T-cell (primary cell): ENCODE results near the gene RELCH. TPM values are rescaled to one million over a fixed set of nuclear protein-coding genes. Genes with fewer than 3 reads are reported as not detected.

ENCODE experiments used
- ATAC-seq, 4 experiments: fragments of 200-7000 bp in 3 of 4; fragments of 150-1000 bp in 1 of 4; cut with Tn5 transposase; replicated peaks in 1 of 4; 1 replicate in 3 of 4; 2 replicates in 1 of 4; pipeline ENCODE4 v1.10.0; 2021; ENCODE audit warnings: moderate library complexity in 3 of 4, mild to moderate bottlenecking in 2 of 4, moderate number of reproducible peaks in 1 of 4
- CTCF ChIA-PET, 2 donors: fragments of 300-600 bp; sonication (Branson Sonifier 250); formaldehyde crosslinking; loops; one replicate each; lab custom pipeline; 2022; ENCODE audit warnings: antibody characterized with exemption in 2 of 2; lab: Charles Lee
- POLR2A ChIA-PET, 2 donors: fragments of 300-600 bp; sonication (Branson Sonifier 250); formaldehyde crosslinking; loops; one replicate each; lab custom pipeline; 2022; ENCODE audit warnings: antibody characterized with exemption in 2 of 2; lab: Charles Lee
- DNase-seq, 35 experiments: peaks; one replicate each; pipeline versions ENCODE4 v3.0.0 to v3.0.0-alpha.2; 2013 to 2023
- H3K27ac ChIP-seq: one replicate; pipeline ENCODE4 v1.5.1; 2013; ENCODE audit warnings: low read length
- H3K27me3 ChIP-seq, 2 experiments: replicated peaks in 1 of 2; 1 replicate in 1 of 2; 2 replicates in 1 of 2; pipeline versions ENCODE4 v1.6.1 to v1.7.0; 2013; ENCODE audit warnings: low read length in 1 of 2, mixed read lengths in 1 of 2; ENCODE audit not compliant: control insufficient read depth in 2 of 2, insufficient read depth in 2 of 2; ENCODE audit errors: extremely low read depth in 1 of 2
- H3K36me3 ChIP-seq, 2 donors: 1 replicate in 1 of 2; 2 replicates in 1 of 2; pipeline versions ENCODE4 v1.6.1 to v1.7.0; 2013; ENCODE audit warnings: low read length in 1 of 2; ENCODE audit not compliant: control insufficient read depth in 2 of 2, insufficient read depth in 1 of 2; ENCODE audit errors: extremely low read depth in 1 of 2
- H3K4me1 ChIP-seq, 2 experiments: 1 replicate in 1 of 2; 2 replicates in 1 of 2; pipeline versions ENCODE4 v1.6.1 to v1.7.0; 2013; ENCODE audit warnings: low read length in 2 of 2, mixed read lengths in 1 of 2; ENCODE audit not compliant: insufficient read depth in 2 of 2, control insufficient read depth in 1 of 2; ENCODE audit errors: extremely low read depth in 1 of 2
- H3K4me3 ChIP-seq, 2 donors: 1 replicate in 1 of 2; 2 replicates in 1 of 2; pipeline versions ENCODE4 v1.5.1 to v1.7.0; 2013; ENCODE audit warnings: mild to moderate bottlenecking in 2 of 2, low read length in 1 of 2, moderate library complexity in 1 of 2; ENCODE audit not compliant: control insufficient read depth in 1 of 2; ENCODE audit errors: extremely low read depth in 1 of 2
- H3K9me3 ChIP-seq: 2 replicates; pipeline ENCODE4 v1.7.0; 2013
- H3K27ac Mint-ChIP-seq, 2 donors: one replicate each; pipeline ENCODE4 v1.8.0; 2020 to 2021; ENCODE audit warnings: mild to moderate bottlenecking in 2 of 2, mixed read lengths in 2 of 2
- H3K27me3 Mint-ChIP-seq, 2 donors: one replicate each; pipeline ENCODE4 v1.8.0; 2021 to 2022; ENCODE audit warnings: mixed read lengths in 2 of 2
- H3K36me3 Mint-ChIP-seq: one replicate; pipeline ENCODE4 v1.8.0; 2021; ENCODE audit warnings: mixed read lengths
- H3K4me1 Mint-ChIP-seq, 3 donors: one replicate each; pipeline ENCODE4 v1.8.0; 2020 to 2022; ENCODE audit warnings: mixed read lengths in 3 of 3, mild to moderate bottlenecking in 1 of 3
- H3K4me3 Mint-ChIP-seq, 3 donors: one replicate each; pipeline ENCODE4 v1.8.0; 2020 to 2022; ENCODE audit warnings: mild to moderate bottlenecking in 3 of 3, mixed read lengths in 3 of 3, moderate library complexity in 3 of 3
- H3K9me3 Mint-ChIP-seq, 3 donors: one replicate each; pipeline ENCODE4 v1.8.0; 2020 to 2022; ENCODE audit warnings: mixed read lengths in 3 of 3
- WGBS: methylation state at CpG from one replicate; pipeline ENCODE4 v1.1.5; 2013; ENCODE audit warnings: missing lambda C conversion rate; ENCODE audit not compliant: insufficient coverage; 5-methylcytosine and 5-hydroxymethylcytosine counted together
- total RNA-seq, 35 experiments: library from RNA in 6 of 35; stranded (reverse) in 6 of 35; fragments of 120-200 nt in 1 of 35; gene quantifications; one replicate each; pipeline versions ENCODE4 v1.2.1 to v1.2.4 and lab custom pipeline; 2013 to 2026

RELCH gene
- total RNA-seq, 5 donors from 2014 or later (not counting 1 experiment from before 2014, with no cell fraction given), result 46.5 to 68.1 (median 51.5) TPM

GRCh38 chr18:62332431-62332830 lies 145.4 kb downstream of the RELCH start:
- no peak for ATAC-seq
- peaks cover 8 to 16% of the 10 kb centered on the region in 2 experiments for H3K4me1 ChIP-seq

GRCh38 chr18:62332964-62333695 lies 146.1 kb downstream of the RELCH start:
- Mint-ChIP-seq H3K27me3 (peaks cover 42 to 50% of the 10 kb centered on the region in 2 donors), H3K27ac (no peak overlapping the region), H3K4me1 (peaks cover 13 to 24% (median 23%) of the 10 kb centered on the region in 3 donors), H3K36me3 (no peaks in the 10 kb centered on the region), H3K4me3 (no peak overlapping the region), H3K9me3 (no peaks in the 10 kb centered on the region)
- ATAC-seq, result no peak
- ChIA-PET POLR2A (interaction anchor here in 1 of 2 donors (0.6 kb wide), 1 partner anchor 15 kb away, joined by 8 read pairs; no protein-coding TSS in a partner anchor), CTCF (no interaction called here)
- H3K4me1 ChIP-seq, result peaks cover 8 to 16% of the 10 kb centered on the region in 2 experiments
- H3K36me3 ChIP-seq, result no peaks in the 10 kb centered on the region
- DNase-seq, result no peak
- peaks cover 0 to 47% of the 10 kb centered on the region in 2 experiments for H3K27me3 ChIP-seq
- 85% methylated on average over 6 of the region's 13 CpGs for WGBS
- no peak overlapping the region for H3K4me3 ChIP-seq
- H3K9me3 ChIP-seq, result no peaks in the 10 kb centered on the region
- H3K27ac ChIP-seq, result no peak overlapping the region

More at GRCh38 chr18:62332431-62332830, 145.4 kb downstream of the RELCH start:
- Histone ChIP-seq H3K27me3 (peaks cover under 1 to 51% of the 10 kb centered on the region in 2 experiments), H3K36me3 (no peaks in the 10 kb centered on the region), H3K9me3 (no peaks in the 10 kb centered on the region), H3K4me3 (no peak overlapping the region), H3K27ac (no peak overlapping the region)
- H3K4me1 Mint-ChIP-seq, result peaks cover 13 to 27% (median 24%) of the 10 kb centered on the region in 3 donors
- DNase-seq, result no peak
- no peak overlapping the region for H3K4me3 Mint-ChIP-seq
- peaks cover 44 to 57% of the 10 kb centered on the region in 2 donors for H3K27me3 Mint-ChIP-seq
- H3K27ac Mint-ChIP-seq, result no peak overlapping the region
- WGBS, result no CpG with 5 or more reads among the region's 3 CpGs
- POLR2A ChIA-PET, result interaction anchor here in 1 of 2 donors (0.9 kb wide), 1 partner anchor 11 kb away, joined by 4 read pairs; no protein-coding TSS in a partner anchor
- H3K9me3 Mint-ChIP-seq, result no peaks in the 10 kb centered on the region
- CTCF ChIA-PET, result interaction anchor here in 1 of 2 donors (0.9 kb wide), 1 partner anchor 29 kb away, joined by 3 read pairs; no protein-coding TSS in a partner anchor
- peaks cover 3% of the 10 kb centered on the region for H3K36me3 Mint-ChIP-seq

GRCh38 chr18:62334120-62334519 lies 147.1 kb downstream of the RELCH start:
- no peak for ATAC-seq
- Mint-ChIP-seq H3K27ac (no peak overlapping the region), H3K9me3 (no peaks in the 10 kb centered on the region), H3K4me1 (peaks cover 13 to 23% (median 21%) of the 10 kb centered on the region in 3 donors), H3K27me3 (peaks cover 37 to 46% of the 10 kb centered on the region in 2 donors), H3K4me3 (no peak overlapping the region), H3K36me3 (no peaks in the 10 kb centered on the region)
- ChIA-PET POLR2A (interaction anchor here in 1 of 2 donors (0.6 kb wide), 1 partner anchor 14 kb away, joined by 8 read pairs; no protein-coding TSS in a partner anchor), CTCF (no interaction called here)
- no peak for DNase-seq
- peaks cover 8 to 14% of the 10 kb centered on the region in 2 experiments for H3K4me1 ChIP-seq
- WGBS, result 92% methylated on average over 2 of the region's 8 CpGs
- no peaks in the 10 kb centered on the region for H3K9me3 ChIP-seq
- H3K36me3 ChIP-seq, result no peaks in the 10 kb centered on the region
- peaks cover 0 to 45% of the 10 kb centered on the region in 2 experiments for H3K27me3 ChIP-seq
- no peak overlapping the region for H3K27ac ChIP-seq
- H3K4me3 ChIP-seq, result no peak overlapping the region

DNA sequence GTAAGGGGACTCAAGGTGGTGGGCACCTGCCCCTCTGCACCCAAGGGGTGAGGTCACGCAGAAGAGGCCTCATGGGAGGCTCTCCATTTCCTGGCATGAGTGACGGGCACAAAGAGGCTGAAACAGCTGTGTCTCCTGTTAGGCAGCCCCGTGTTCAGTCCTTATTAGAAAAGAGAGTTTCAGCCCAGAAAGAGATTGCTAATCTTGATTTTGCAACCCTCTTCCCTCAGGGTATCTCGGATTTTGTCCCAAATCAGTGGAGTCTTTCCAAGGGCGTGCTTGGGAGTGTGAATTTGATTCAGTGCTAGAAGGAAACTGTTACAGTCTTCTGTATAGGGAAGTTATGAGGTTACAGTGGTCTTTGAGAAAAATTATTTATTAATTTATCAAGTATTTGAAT lies 148.4 kb downstream of the RELCH start:
- DNase-seq, result no peak
- H3K27ac Mint-ChIP-seq, result no peak overlapping the region
- H3K9me3 ChIP-seq, result no peaks in the 10 kb centered on the region
- H3K27me3 Mint-ChIP-seq, result peaks cover 29 to 36% of the 10 kb centered on the region in 2 donors
- no peak overlapping the region for H3K4me3 Mint-ChIP-seq
- 85% methylated on average over 4 of the region's 5 CpGs for whole genome bisulfite sequencing
- ChIA-PET CTCF (no interaction called here), POLR2A (no interaction called here)
- H3K36me3 Mint-ChIP-seq, result no peaks in the 10 kb centered on the region
- no peak overlapping the region for H3K4me3 ChIP-seq
- H3K4me1 Mint-ChIP-seq, result peaks cover 0 to 12% (median 9%) of the 10 kb centered on the region in 3 donors
- H3K27me3 ChIP-seq, result peaks cover 0 to 35% of the 10 kb centered on the region in 2 experiments
- H3K36me3 ChIP-seq, result no peaks in the 10 kb centered on the region
- H3K9me3 Mint-ChIP-seq, result no peaks in the 10 kb centered on the region
- ATAC-seq, result no peak
- H3K4me1 ChIP-seq, result peaks cover 0 to under 1% of the 10 kb centered on the region in 2 experiments
- H3K27ac ChIP-seq, result no peak overlapping the region

- DNase-seq (no peak), ATAC-seq (no peak)
- Mint-ChIP-seq H3K4me1 (peaks cover 0 to 6% (median 3%) of the 10 kb centered on the region in 3 donors), H3K27me3 (peaks cover 31% of the 10 kb centered on the region in 2 donors), H3K9me3 (no peaks in the 10 kb centered on the region), H3K4me3 (no peak overlapping the region), H3K36me3 (no peaks in the 10 kb centered on the region), H3K27ac (no peak overlapping the region)
- 82% methylated on average over 4 of the region's 5 CpGs for WGBS
- no peaks in the 10 kb centered on the region for H3K9me3 ChIP-seq
- H3K27me3 ChIP-seq, result peaks cover 0 to 26% of the 10 kb centered on the region in 2 experiments
- H3K4me3 ChIP-seq, result no peak overlapping the region
- CTCF ChIA-PET, result no interaction called here
- H3K4me1 ChIP-seq, result no peaks in the 10 kb centered on the region
- no peaks in the 10 kb centered on the region for H3K36me3 ChIP-seq
- H3K27ac ChIP-seq, result no peak overlapping the region
- POLR2A ChIA-PET, result no interaction called here
These were observed 149.6 kb downstream of the RELCH start for GRCh38 chr18:62336618-62337017.

- Histone ChIP-seq H3K27ac (no peak overlapping the region), H3K4me3 (no peak overlapping the region), H3K9me3 (no peaks in the 10 kb centered on the region), H3K36me3 (no peaks in the 10 kb centered on the region), H3K27me3 (peaks cover 0 to 26% of the 10 kb centered on the region in 2 experiments), H3K4me1 (no peaks in the 10 kb centered on the region)
- peaks cover 27 to 29% of the 10 kb centered on the region in 2 donors for H3K27me3 Mint-ChIP-seq
- ChIA-PET POLR2A (no interaction called here), CTCF (no interaction called here)
- no peak overlapping the region for H3K27ac Mint-ChIP-seq
- DNase-seq (no peak), ATAC-seq (no peak)
- WGBS, result 95% methylated on average over 6 of the region's 7 CpGs
- peaks cover 0 to 3% (median 0%) of the 10 kb centered on the region in 3 donors for H3K4me1 Mint-ChIP-seq
- H3K36me3 Mint-ChIP-seq, result no peaks in the 10 kb centered on the region
- no peak overlapping the region for H3K4me3 Mint-ChIP-seq
- no peaks in the 10 kb centered on the region for H3K9me3 Mint-ChIP-seq
These were observed 150.3 kb downstream of the RELCH start for GRCh38 chr18:62337336-62337735.
